ENCODE data around the gene SH3BP5L.
"Not testable (repeated sequence)": the region's sequence is repeated elsewhere in the genome, so short reads cannot be mapped to it uniquely, and the experiment has no call there.

The SH3BP5L gene

GRCh38 chr1:248791010-248791409 lies 34.7 kb downstream of the SH3BP5L start:
- H3K79me1 ChIP-seq (ENCODE audit: low read length) = no peaks in the 10 kb centered on the region
- H3K23ac ChIP-seq (ENCODE audit: low read length) = no peak overlapping the region
- H2BK15ac ChIP-seq (replicated peaks; ENCODE audit: low read depth) = no peak overlapping the region
- H4K5ac ChIP-seq (ENCODE audit: low read length) = no peak overlapping the region
- H3K79me2 ChIP-seq (ENCODE audit: control insufficient read depth, insufficient read depth, low read length) = no peaks in the 10 kb centered on the region
- no peak overlapping the region for H3K4me3 ChIP-seq (ENCODE audit: low read length)
- no peak overlapping the region for H2AK5ac ChIP-seq (ENCODE audit: low read length)
- H3K27me3 ChIP-seq (ENCODE audit: insufficient read depth, low read length, poor library complexity) = no peaks in the 10 kb centered on the region
- H4K8ac ChIP-seq (ENCODE audit: low read depth, low read length) = no peak overlapping the region
- no peak overlapping the region for H3K56ac ChIP-seq (ENCODE audit: low read length)
- H3K4ac ChIP-seq (ENCODE audit: low read depth, low read length) = no peak overlapping the region
- no peak overlapping the region for H3K4me2 ChIP-seq (ENCODE audit: low read length)
- H3K36me3 ChIP-seq (ENCODE audit: control insufficient read depth, insufficient read depth, low read length) = no peaks in the 10 kb centered on the region
- H2BK120ac ChIP-seq (ENCODE audit: low read depth, low read length) = no peak overlapping the region
- DNase-seq = no peak
- H3K27ac ChIP-seq (ENCODE audit: low read depth, low read length) = no peak overlapping the region
- H3K9ac ChIP-seq (ENCODE audit: low read length) = no peak overlapping the region
- H3K4me1 ChIP-seq (ENCODE audit: control insufficient read depth, low read depth, low read length) = no peaks in the 10 kb centered on the region
- 100% methylated on average over 1 of the region's 4 CpGs for WGBS (ENCODE audit: extremely low coverage, insufficient coverage, low lambda C conversion rate)
- H3K18ac ChIP-seq (ENCODE audit: low read length) = no peak overlapping the region
- H2BK5ac ChIP-seq (ENCODE audit: low read length) = no peak overlapping the region

- no peak overlapping the region for H2AK5ac ChIP-seq (ENCODE audit: low read length)
- H3K23ac ChIP-seq (ENCODE audit: low read length) = no peak overlapping the region
These were observed 35.3 kb downstream of the SH3BP5L start for GRCh38 chr1:248790456-248790855.

GRCh38 chr1:248789337-248789736 lies 36.4 kb downstream of the SH3BP5L start:
- H3K27ac ChIP-seq (ENCODE audit: low read depth, low read length); H3K4me3 ChIP-seq (ENCODE audit: low read length); H3K18ac ChIP-seq (ENCODE audit: low read length); H3K4me2 ChIP-seq (ENCODE audit: low read length); H4K5ac ChIP-seq (ENCODE audit: low read length); H3K27me3 ChIP-seq (ENCODE audit: insufficient read depth, low read length, poor library complexity); H3K4me1 ChIP-seq (ENCODE audit: control insufficient read depth, low read depth, low read length); H3K23ac ChIP-seq (ENCODE audit: low read length); H3K56ac ChIP-seq (ENCODE audit: low read length); H2AK5ac ChIP-seq (ENCODE audit: low read length); H3K9ac ChIP-seq (ENCODE audit: low read length); H2BK15ac ChIP-seq (replicated peaks; ENCODE audit: low read depth); DNase-seq; H3K79me1 ChIP-seq (ENCODE audit: low read length); H3K36me3 ChIP-seq (ENCODE audit: control insufficient read depth, insufficient read depth, low read length); H2BK120ac ChIP-seq (ENCODE audit: low read depth, low read length); H2BK5ac ChIP-seq (ENCODE audit: low read length); H3K79me2 ChIP-seq (ENCODE audit: control insufficient read depth, insufficient read depth, low read length); H3K4ac ChIP-seq (ENCODE audit: low read depth, low read length); H4K8ac ChIP-seq (ENCODE audit: low read depth, low read length): not testable (repeated sequence)
- no CpG with 5 or more reads among the region's 2 CpGs for WGBS (ENCODE audit: extremely low coverage, insufficient coverage, low lambda C conversion rate)

More at GRCh38 chr1:248790456-248790855, 35.3 kb downstream of the SH3BP5L start:
- H2BK120ac ChIP-seq (ENCODE audit: low read depth, low read length) = no peak overlapping the region
- no peak overlapping the region for H3K9ac ChIP-seq (ENCODE audit: low read length)
- H2BK15ac ChIP-seq (replicated peaks; ENCODE audit: low read depth) = no peak overlapping the region
- H3K4ac ChIP-seq (ENCODE audit: low read depth, low read length) = no peak overlapping the region
- H4K8ac ChIP-seq (ENCODE audit: low read depth, low read length) = no peak overlapping the region
- DNase-seq = no peak
- H3K79me1 ChIP-seq (ENCODE audit: low read length) = no peaks in the 10 kb centered on the region
- no peak overlapping the region for H3K4me3 ChIP-seq (ENCODE audit: low read length)
- no peaks in the 10 kb centered on the region for H3K4me1 ChIP-seq (ENCODE audit: control insufficient read depth, low read depth, low read length)
- no peaks in the 10 kb centered on the region for H3K27me3 ChIP-seq (ENCODE audit: insufficient read depth, low read length, poor library complexity)
- no peaks in the 10 kb centered on the region for H3K79me2 ChIP-seq (ENCODE audit: control insufficient read depth, insufficient read depth, low read length)
- no peak overlapping the region for H3K4me2 ChIP-seq (ENCODE audit: low read length)
- no peaks in the 10 kb centered on the region for H3K36me3 ChIP-seq (ENCODE audit: control insufficient read depth, insufficient read depth, low read length)
- no peak overlapping the region for H3K56ac ChIP-seq (ENCODE audit: low read length)
- no peak overlapping the region for H4K5ac ChIP-seq (ENCODE audit: low read length)
- H2BK5ac ChIP-seq (ENCODE audit: low read length) = no peak overlapping the region
- no peak overlapping the region for H3K18ac ChIP-seq (ENCODE audit: low read length)
- H3K27ac ChIP-seq (ENCODE audit: low read depth, low read length) = no peak overlapping the region
- WGBS (ENCODE audit: extremely low coverage, insufficient coverage, low lambda C conversion rate) = no CpG with 5 or more reads among the region's 5 CpGs

- no peak overlapping the region for H2BK5ac ChIP-seq (ENCODE audit: low read length)
- no peaks in the 10 kb centered on the region for H3K36me3 ChIP-seq (ENCODE audit: control insufficient read depth, insufficient read depth, low read length)
- no peak overlapping the region for H4K5ac ChIP-seq (ENCODE audit: low read length)
- no peaks in the 10 kb centered on the region for H3K79me1 ChIP-seq (ENCODE audit: low read length)
- no peak overlapping the region for H3K18ac ChIP-seq (ENCODE audit: low read length)
- H3K27ac ChIP-seq (ENCODE audit: low read depth, low read length) = no peak overlapping the region
- H3K9ac ChIP-seq (ENCODE audit: low read length) = no peak overlapping the region
- no peaks in the 10 kb centered on the region for H3K79me2 ChIP-seq (ENCODE audit: control insufficient read depth, insufficient read depth, low read length)
- H3K4me3 ChIP-seq (ENCODE audit: low read length) = no peak overlapping the region
- H3K23ac ChIP-seq (ENCODE audit: low read length) = no peak overlapping the region
- no CpG with 5 or more reads among the region's 3 CpGs for WGBS (ENCODE audit: extremely low coverage, insufficient coverage, low lambda C conversion rate)
- H4K8ac ChIP-seq (ENCODE audit: low read depth, low read length) = no peak overlapping the region
- no peak overlapping the region for H3K56ac ChIP-seq (ENCODE audit: low read length)
- no peaks in the 10 kb centered on the region for H3K4me1 ChIP-seq (ENCODE audit: control insufficient read depth, low read depth, low read length)
- H3K4ac ChIP-seq (ENCODE audit: low read depth, low read length) = no peak overlapping the region
- H3K27me3 ChIP-seq (ENCODE audit: insufficient read depth, low read length, poor library complexity) = no peaks in the 10 kb centered on the region
- H2BK15ac ChIP-seq (replicated peaks; ENCODE audit: low read depth) = no peak overlapping the region
- H2BK120ac ChIP-seq (ENCODE audit: low read depth, low read length) = no peak overlapping the region
- no peak overlapping the region for H3K4me2 ChIP-seq (ENCODE audit: low read length)
- no peak for DNase-seq
- H2AK5ac ChIP-seq (ENCODE audit: low read length) = no peak overlapping the region
These were observed 37.4 kb downstream of the SH3BP5L start for GRCh38 chr1:248788327-248788726.

GRCh38 chr1:248787430-248787829 lies 38.3 kb downstream of the SH3BP5L start:
- no peak overlapping the region for H3K4ac ChIP-seq (ENCODE audit: low read depth, low read length)
- WGBS (ENCODE audit: extremely low coverage, insufficient coverage, low lambda C conversion rate) = no CpG with 5 or more reads among the region's 4 CpGs
- no peaks in the 10 kb centered on the region for H3K27me3 ChIP-seq (ENCODE audit: insufficient read depth, low read length, poor library complexity)
- H2BK15ac ChIP-seq (replicated peaks; ENCODE audit: low read depth) = no peak overlapping the region
- no peak overlapping the region for H3K18ac ChIP-seq (ENCODE audit: low read length)
- no peak overlapping the region for H4K8ac ChIP-seq (ENCODE audit: low read depth, low read length)
- H3K4me3 ChIP-seq (ENCODE audit: low read length) = no peak overlapping the region
- H2BK120ac ChIP-seq (ENCODE audit: low read depth, low read length) = no peak overlapping the region
- no peak for DNase-seq
- no peaks in the 10 kb centered on the region for H3K36me3 ChIP-seq (ENCODE audit: control insufficient read depth, insufficient read depth, low read length)
- H3K9ac ChIP-seq (ENCODE audit: low read length) = no peak overlapping the region
- no peak overlapping the region for H3K56ac ChIP-seq (ENCODE audit: low read length)
- no peak overlapping the region for H2AK5ac ChIP-seq (ENCODE audit: low read length)
- no peaks in the 10 kb centered on the region for H3K4me1 ChIP-seq (ENCODE audit: control insufficient read depth, low read depth, low read length)
- H2BK5ac ChIP-seq (ENCODE audit: low read length) = no peak overlapping the region
- H3K27ac ChIP-seq (ENCODE audit: low read depth, low read length) = no peak overlapping the region
- no peaks in the 10 kb centered on the region for H3K79me1 ChIP-seq (ENCODE audit: low read length)
- H3K79me2 ChIP-seq (ENCODE audit: control insufficient read depth, insufficient read depth, low read length) = no peaks in the 10 kb centered on the region
- no peak overlapping the region for H3K23ac ChIP-seq (ENCODE audit: low read length)
- H3K4me2 ChIP-seq (ENCODE audit: low read length) = no peak overlapping the region
- no peak overlapping the region for H4K5ac ChIP-seq (ENCODE audit: low read length)

GRCh38 chr1:248786156-248786555 lies 39.6 kb downstream of the SH3BP5L start:
- Histone ChIP-seq H3K27me3 (ENCODE audit: insufficient read depth, low read length, poor library complexity) (no peaks in the 10 kb centered on the region), H3K23ac (ENCODE audit: low read length) (no peak overlapping the region), H2AK5ac (ENCODE audit: low read length) (no peak overlapping the region), H3K56ac (ENCODE audit: low read length) (no peak overlapping the region), H3K18ac (ENCODE audit: low read length) (no peak overlapping the region), H3K4ac (ENCODE audit: low read depth, low read length) (no peak overlapping the region), H2BK120ac (ENCODE audit: low read depth, low read length) (no peak overlapping the region), H2BK5ac (ENCODE audit: low read length) (no peak overlapping the region), H3K9ac (ENCODE audit: low read length) (no peak overlapping the region), H3K79me2 (ENCODE audit: control insufficient read depth, insufficient read depth, low read length) (no peaks in the 10 kb centered on the region), H3K36me3 (ENCODE audit: control insufficient read depth, insufficient read depth, low read length) (no peaks in the 10 kb centered on the region), H3K79me1 (ENCODE audit: low read length) (no peaks in the 10 kb centered on the region), H3K4me1 (ENCODE audit: control insufficient read depth, low read depth, low read length) (no peaks in the 10 kb centered on the region), H2BK15ac (replicated peaks; ENCODE audit: low read depth) (no peak overlapping the region), H3K27ac (ENCODE audit: low read depth, low read length) (no peak overlapping the region), H3K4me3 (ENCODE audit: low read length) (no peak overlapping the region), H4K5ac (ENCODE audit: low read length) (no peak overlapping the region), H4K8ac (ENCODE audit: low read depth, low read length) (no peak overlapping the region), H3K4me2 (ENCODE audit: low read length) (no peak overlapping the region)
- no peak for DNase-seq
- no CpG with 5 or more reads among the region's 3 CpGs for WGBS (ENCODE audit: extremely low coverage, insufficient coverage, low lambda C conversion rate)

Data from mesendoderm (in vitro differentiated cells).